Neuronal stem cell (in vitro differentiated cells): ENCODE results near the gene RGS14.

Experiments used
- DNase-seq: peaks from one replicate; pipeline ENCODE4 v3.0.0-alpha.2; 2013; ENCODE audit warnings: low spot score
- H2AFZ ChIP-seq: one replicate; pipeline ENCODE4 v1.6.1; 2013; ENCODE audit warnings: mild to moderate bottlenecking, low read length, inconsistent platforms
- H2AK5ac ChIP-seq: 2 replicates; pipeline ENCODE4 v1.6.1; 2013; ENCODE audit warnings: low read depth, mild to moderate bottlenecking, inconsistent platforms, low read length, moderate library complexity, mixed read lengths
- H2BK120ac ChIP-seq: 2 replicates; pipeline ENCODE4 v1.6.1; 2013; ENCODE audit warnings: low read depth, mild to moderate bottlenecking, inconsistent platforms, low read length, moderate library complexity, mixed read lengths
- H2BK12ac ChIP-seq: one replicate; pipeline ENCODE4 v1.6.1; 2013; ENCODE audit warnings: low read length, inconsistent platforms
- H2BK15ac ChIP-seq: 2 replicates; pipeline ENCODE4 v1.6.1; 2013; ENCODE audit warnings: mild to moderate bottlenecking, low read length, inconsistent platforms, mixed read lengths
- H2BK5ac ChIP-seq: one replicate; pipeline ENCODE4 v1.6.1; 2013; ENCODE audit warnings: inconsistent platforms, mild to moderate bottlenecking, low read length, moderate library complexity
- H3K14ac ChIP-seq: one replicate; pipeline ENCODE4 v1.6.1; 2013; ENCODE audit warnings: low read length, inconsistent platforms
- H3K18ac ChIP-seq: 2 replicates; pipeline ENCODE4 v1.6.1; 2013; ENCODE audit warnings: low read length, inconsistent platforms
- H3K23ac ChIP-seq: 2 replicates; pipeline ENCODE4 v1.6.1; 2013; ENCODE audit warnings: low read depth, mild to moderate bottlenecking, mixed read lengths, low read length, inconsistent platforms; ENCODE audit not compliant: poor library complexity
- H3K27ac ChIP-seq: replicated peaks from 3 replicates; pipeline ENCODE4 v1.5.1; 2013; ENCODE audit warnings: low read length, inconsistent platforms
- H3K27me3 ChIP-seq, 3 experiments: 2 replicates each; pipeline ENCODE4 v1.6.1; 2013; ENCODE audit warnings: low read length in 3 of 3, mild to moderate bottlenecking in 2 of 3, inconsistent platforms in 1 of 3, low read depth in 1 of 3, mixed read lengths in 1 of 3, moderate library complexity in 1 of 3; ENCODE audit not compliant: control insufficient read depth in 3 of 3, insufficient read depth in 3 of 3
- H3K36me3 ChIP-seq, 2 donors: replicated peaks in 1 of 2; 2 replicates each; pipeline ENCODE4 v1.6.1; 2013; ENCODE audit warnings: low read length in 2 of 2; ENCODE audit not compliant: control insufficient read depth in 2 of 2, insufficient read depth in 2 of 2
- H3K4ac ChIP-seq: 2 replicates; pipeline ENCODE4 v1.6.1; 2013; ENCODE audit warnings: inconsistent platforms, mild to moderate bottlenecking, low read length, moderate library complexity
- H3K4me1 ChIP-seq, 2 donors: 1 replicate in 1 of 2; 2 replicates in 1 of 2; pipeline ENCODE4 v1.6.1; 2013; ENCODE audit warnings: low read length in 2 of 2, low read depth in 1 of 2; ENCODE audit not compliant: control insufficient read depth in 2 of 2, insufficient read depth in 1 of 2
- H3K4me2 ChIP-seq: one replicate; pipeline ENCODE4 v1.6.1; 2013; ENCODE audit warnings: mild to moderate bottlenecking, low read length, inconsistent platforms; ENCODE audit not compliant: insufficient read depth, poor library complexity, severe bottlenecking
- H3K4me3 ChIP-seq, 2 donors: 2 replicates each; pipeline ENCODE4 v1.5.1; 2013; ENCODE audit warnings: low read length in 2 of 2, mild to moderate bottlenecking in 2 of 2, inconsistent platforms in 1 of 2, moderate library complexity in 1 of 2
- H3K79me1 ChIP-seq: one replicate; pipeline ENCODE4 v1.6.1; 2013; ENCODE audit warnings: low read depth, mild to moderate bottlenecking, inconsistent platforms, low read length, moderate library complexity
- H3K9ac ChIP-seq: one replicate; pipeline ENCODE4 v1.6.1; 2013; ENCODE audit warnings: mild to moderate bottlenecking, low read depth, low read length, inconsistent platforms; ENCODE audit not compliant: poor library complexity
- H3K9me3 ChIP-seq, 2 donors: replicated peaks in 1 of 2; 2 replicates each; pipeline versions ENCODE3 to v1.6.1; 2013; ENCODE audit warnings: low read length in 2 of 2, mild to moderate bottlenecking in 2 of 2, inconsistent platforms in 1 of 2, low read depth in 1 of 2, mixed read lengths in 1 of 2, moderate library complexity in 1 of 2; ENCODE audit not compliant: control insufficient read depth in 2 of 2, insufficient read depth in 1 of 2
- H4K8ac ChIP-seq: one replicate; pipeline ENCODE4 v1.6.1; 2013; ENCODE audit warnings: low read depth, mild to moderate bottlenecking, inconsistent platforms, low read length, moderate library complexity
- H4K91ac ChIP-seq: one replicate; pipeline ENCODE4 v1.6.1; 2013; ENCODE audit warnings: low read length, low read depth, mild to moderate bottlenecking, inconsistent platforms; ENCODE audit not compliant: poor library complexity
- WGBS, 2 donors: extraction: QIAGEN DNeasy Blood & Tissue Kit; methylation state at CpG; one replicate each; pipeline ENCODE4 v1.1.7; 2013; ENCODE audit warnings: missing lambda C conversion rate in 2 of 2, mixed read lengths in 1 of 2; ENCODE audit not compliant: insufficient read length in 2 of 2, insufficient replicate concordance in 1 of 2; ENCODE audit errors: extremely low coverage in 2 of 2; 5-methylcytosine and 5-hydroxymethylcytosine counted together

RGS14 gene

GRCh38 chr5:177315411-177315810 is 42.3 kb upstream of the RGS14 start:
- H2BK5ac ChIP-seq: no peak overlapping the region
- DNase-seq: no peak
- peaks cover 0 to 2% of the 10 kb centered on the region in 2 donors for H3K36me3 ChIP-seq
- H3K9ac ChIP-seq: peak overlapping the region; percentile 55
- peaks cover 2% of the 10 kb centered on the region for H3K79me1 ChIP-seq
- H3K9me3 ChIP-seq: peaks cover 0 to 9% of the 10 kb centered on the region in 2 donors
- H3K4me2 ChIP-seq: no peak overlapping the region
- H3K27ac ChIP-seq: no peak overlapping the region
- peak overlapping the region; percentile 87 for H2AK5ac ChIP-seq
- H3K27me3 ChIP-seq: peaks cover 0 to 1% (median 0%) of the 10 kb centered on the region in 3 experiments
- WGBS, 2 donors: no CpG with 5 or more reads among the region's 7 CpGs
- H2AFZ ChIP-seq: no peak overlapping the region
- H3K4ac ChIP-seq: no peak overlapping the region
- no peak overlapping the region for H3K14ac ChIP-seq
- H3K4me3 ChIP-seq: no peak overlapping the region
- H2BK12ac ChIP-seq: no peak overlapping the region
- no peak overlapping the region for H2BK120ac ChIP-seq
- no peak overlapping the region for H4K8ac ChIP-seq
- H3K23ac ChIP-seq: peak overlapping the region; percentile 35
- no peak overlapping the region for H2BK15ac ChIP-seq
- H4K91ac ChIP-seq: no peak overlapping the region
- peak overlapping the region; percentile 19 for H3K18ac ChIP-seq
- peaks cover 11 to 12% of the 10 kb centered on the region in 2 donors for H3K4me1 ChIP-seq

- H2BK12ac ChIP-seq: no peak overlapping the region
- H3K18ac ChIP-seq: no peak overlapping the region
- H2BK5ac ChIP-seq: no peak overlapping the region
- peaks cover 0 to 2% of the 10 kb centered on the region in 2 donors for H3K36me3 ChIP-seq
- H3K4me2 ChIP-seq: no peak overlapping the region
- H4K91ac ChIP-seq: no peak overlapping the region
- H2BK120ac ChIP-seq: no peak overlapping the region
- no peak overlapping the region for H2BK15ac ChIP-seq
- no peak overlapping the region for H3K14ac ChIP-seq
- H2AFZ ChIP-seq: no peak overlapping the region
- no peak overlapping the region for H3K4ac ChIP-seq
- H3K27me3 ChIP-seq: no peaks in the 10 kb centered on the region
- DNase-seq: no peak
- H3K79me1 ChIP-seq: no peaks in the 10 kb centered on the region
- no CpG with 5 or more reads among the region's 3 CpGs for WGBS, 2 donors
- no peak overlapping the region for H3K9ac ChIP-seq
- H2AK5ac ChIP-seq: no peak overlapping the region
- H4K8ac ChIP-seq: no peak overlapping the region
- peaks cover 0 to 9% of the 10 kb centered on the region in 2 donors for H3K9me3 ChIP-seq
- peaks cover 6% of the 10 kb centered on the region in 2 donors for H3K4me1 ChIP-seq
- H3K27ac ChIP-seq: no peak overlapping the region
- no peak overlapping the region for H3K23ac ChIP-seq
- H3K4me3 ChIP-seq: no peak overlapping the region
Measured at GRCh38 chr5:177316005-177316404, 41.7 kb upstream of the RGS14 start.

GRCh38 chr5:177317959-177318377 is 39.8 kb upstream of the RGS14 start:
- H3K4me3 ChIP-seq: no peak overlapping the region
- no peaks in the 10 kb centered on the region for H3K79me1 ChIP-seq
- H3K27ac ChIP-seq: no peak overlapping the region
- no peak overlapping the region for H2AK5ac ChIP-seq
- H3K18ac ChIP-seq: no peak overlapping the region
- WGBS, 2 donors: no CpG with 5 or more reads among the region's 7 CpGs
- H2BK12ac ChIP-seq: no peak overlapping the region
- no peak overlapping the region for H2BK120ac ChIP-seq
- H3K4me2 ChIP-seq: no peak overlapping the region
- DNase-seq: peak; percentile 55
- H2AFZ ChIP-seq: no peak overlapping the region
- H3K14ac ChIP-seq: no peak overlapping the region
- no peaks in the 10 kb centered on the region for H3K27me3 ChIP-seq
- H4K91ac ChIP-seq: no peak overlapping the region
- peaks cover 0 to 9% of the 10 kb centered on the region in 2 donors for H3K9me3 ChIP-seq
- H3K23ac ChIP-seq: no peak overlapping the region
- no peak overlapping the region for H2BK15ac ChIP-seq
- H3K4me1 ChIP-seq: peaks cover under 1 to 1% of the 10 kb centered on the region in 2 donors
- H2BK5ac ChIP-seq: no peak overlapping the region
- no peak overlapping the region for H3K4ac ChIP-seq
- no peak overlapping the region for H3K9ac ChIP-seq
- peaks cover 0 to 2% of the 10 kb centered on the region in 2 donors for H3K36me3 ChIP-seq
- H4K8ac ChIP-seq: no peak overlapping the region

GRCh38 chr5:177319913-177320588 is 37.7 kb upstream of the RGS14 start:
- H3K14ac ChIP-seq: no peak overlapping the region
- H2AFZ ChIP-seq: no peak overlapping the region
- no peak overlapping the region for H3K18ac ChIP-seq
- H3K27me3 ChIP-seq: no peaks in the 10 kb centered on the region
- no peak overlapping the region for H3K9ac ChIP-seq
- H4K8ac ChIP-seq: no peak overlapping the region
- DNase-seq: no peak
- peaks cover 0 to 9% of the 10 kb centered on the region in 2 donors for H3K9me3 ChIP-seq
- H3K36me3 ChIP-seq: peaks cover 0 to 2% of the 10 kb centered on the region in 2 donors
- no peaks in the 10 kb centered on the region for H3K4me1 ChIP-seq
- H2BK12ac ChIP-seq: no peak overlapping the region
- H3K23ac ChIP-seq: no peak overlapping the region
- H3K4me2 ChIP-seq: no peak overlapping the region
- H3K4ac ChIP-seq: no peak overlapping the region
- no peak overlapping the region for H2BK15ac ChIP-seq
- no peak overlapping the region for H2AK5ac ChIP-seq
- WGBS, 2 donors: no CpG with 5 or more reads among the region's 14 CpGs
- no peak overlapping the region for H4K91ac ChIP-seq
- H3K27ac ChIP-seq: no peak overlapping the region
- H3K4me3 ChIP-seq: no peak overlapping the region
- peak overlapping the region; percentile 61 for H2BK5ac ChIP-seq
- no peak overlapping the region for H2BK120ac ChIP-seq
- H3K79me1 ChIP-seq: no peaks in the 10 kb centered on the region
